Stimulated activated CD8-positive, alpha-beta memory T cell treated with anti-CD3 and anti-CD28 coated beads, Interleukin-7, amount 100 ng/mL, for 4 hours (primary cell): ENCODE results near the gene TREX2.
A peak's percentile ranks its signal among the peaks of the same experiment; 100 is the strongest.

Experiments
- DNase-seq, 2 donors: peaks; one replicate each; pipeline ENCODE4 v3.0.0-alpha.2; 2020; ENCODE audit warnings: low read depth in 2 of 2

Gene TREX2

GRCh38 chrX:153475751-153476281 is 30.0 kb upstream of the TREX2 start:
- no peak for DNase-seq

GRCh38 chrX:153475271-153475670 is 29.4 kb upstream of the TREX2 start:
- no peak for DNase-seq

DNA sequence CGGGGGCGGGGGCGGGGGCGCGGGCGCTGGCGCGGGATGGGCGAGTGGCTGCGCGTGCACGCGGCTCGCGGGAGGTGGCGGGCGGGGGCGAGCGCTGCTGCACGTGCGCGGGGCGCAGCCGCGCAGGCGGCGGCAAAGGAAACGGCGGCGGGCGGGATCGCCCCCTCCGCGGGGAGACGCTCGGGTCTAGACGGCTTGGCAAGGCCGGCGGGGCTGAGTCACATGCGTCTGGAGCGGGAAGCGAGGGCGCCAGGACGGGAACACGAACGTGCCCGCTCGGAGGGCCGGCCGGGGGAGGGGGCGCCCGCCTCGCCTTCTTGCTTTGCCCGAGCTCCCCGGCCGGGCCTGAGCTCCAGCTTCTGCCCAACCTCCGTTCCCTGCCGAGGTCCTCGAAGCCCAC is 28.9 kb upstream of the TREX2 start:
- DNase-seq: peak; percentile 18 to 54

- no peak for DNase-seq
These were observed 28.4 kb upstream of the TREX2 start for GRCh38 chrX:153474266-153474665.

- no peak for DNase-seq
These were observed 27.3 kb upstream of the TREX2 start for GRCh38 chrX:153473126-153473525.

DNA sequence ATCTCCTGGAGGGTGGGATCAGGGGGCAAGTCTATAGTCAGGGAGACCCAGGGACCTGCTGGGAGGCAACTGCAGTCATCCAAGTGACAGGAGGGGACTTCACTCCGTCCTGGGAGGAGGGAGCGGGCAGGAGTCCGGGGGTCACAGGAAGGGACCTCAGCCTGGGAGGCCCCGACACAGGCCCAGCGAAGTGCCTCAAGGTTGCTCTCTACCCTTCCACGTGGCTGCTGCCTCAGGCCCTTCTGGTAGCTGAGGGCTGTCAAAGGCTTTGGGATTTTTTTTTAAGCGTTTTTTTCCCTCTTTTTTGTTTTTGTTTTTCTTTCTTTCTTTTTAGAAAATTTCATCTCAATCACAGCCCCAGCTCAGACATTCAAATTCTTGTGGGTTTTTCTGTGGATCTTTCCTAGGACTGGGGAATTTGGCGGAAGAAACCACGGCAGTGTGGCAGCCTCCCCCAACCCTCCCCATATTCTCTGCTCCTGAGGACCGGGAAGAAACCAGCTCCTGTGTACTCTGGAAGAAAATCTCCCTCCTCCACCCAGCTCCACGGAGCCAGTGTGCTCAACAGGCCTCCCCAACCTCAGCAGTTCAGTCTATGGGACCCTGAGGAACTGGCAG is 25.9 kb upstream of the TREX2 start:
- DNase-seq: no peak

GRCh38 chrX:153470411-153471363 is 24.8 kb upstream of the TREX2 start, which contains the start of gene HAUS7:
HAUS7 (minus strand) TSS chrX:153470576; CDS start chrX:153470557, 19 bp downstream.
- DNase-seq: peak; percentile 75 to 81

DNA sequence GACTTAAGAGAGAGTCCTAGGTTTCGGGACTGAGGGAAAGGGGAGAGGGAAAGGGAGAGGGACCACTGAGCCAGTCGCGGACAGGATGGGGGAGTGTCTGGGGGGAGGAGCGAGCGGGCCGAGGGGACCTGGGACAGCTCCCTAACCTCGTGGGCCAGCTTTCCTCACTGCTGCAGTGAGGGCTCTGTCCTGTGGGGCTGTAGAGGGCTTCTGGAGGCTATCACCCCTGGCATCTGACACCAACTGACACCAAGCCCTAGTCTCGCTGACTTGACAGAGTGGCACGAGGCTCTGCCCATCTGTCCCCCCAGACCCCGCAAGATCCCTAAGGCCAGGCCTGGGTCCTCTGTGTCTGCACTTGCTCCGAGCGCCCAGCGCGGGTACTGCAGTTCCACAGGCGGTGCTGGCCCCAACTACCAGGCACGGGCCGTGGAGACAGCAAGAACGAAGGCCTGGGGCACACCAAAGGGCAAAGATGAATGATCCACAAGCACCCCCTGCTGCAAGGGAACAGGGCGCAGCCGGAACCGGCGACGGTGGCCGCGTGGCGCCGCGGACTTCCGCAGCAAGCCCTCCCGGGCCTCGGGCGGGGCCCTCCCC is 24.1 kb upstream of the TREX2 start:
- no peak for DNase-seq

GRCh38 chrX:153468008-153468580 is 22.2 kb upstream of the TREX2 start:
- no peak for DNase-seq

GRCh38 chrX:153465691-153466380 is 20.0 kb upstream of the TREX2 start:
- DNase-seq: no peak

GRCh38 chrX:153464116-153464515 is 18.3 kb upstream of the TREX2 start:
- DNase-seq: no peak

DNA sequence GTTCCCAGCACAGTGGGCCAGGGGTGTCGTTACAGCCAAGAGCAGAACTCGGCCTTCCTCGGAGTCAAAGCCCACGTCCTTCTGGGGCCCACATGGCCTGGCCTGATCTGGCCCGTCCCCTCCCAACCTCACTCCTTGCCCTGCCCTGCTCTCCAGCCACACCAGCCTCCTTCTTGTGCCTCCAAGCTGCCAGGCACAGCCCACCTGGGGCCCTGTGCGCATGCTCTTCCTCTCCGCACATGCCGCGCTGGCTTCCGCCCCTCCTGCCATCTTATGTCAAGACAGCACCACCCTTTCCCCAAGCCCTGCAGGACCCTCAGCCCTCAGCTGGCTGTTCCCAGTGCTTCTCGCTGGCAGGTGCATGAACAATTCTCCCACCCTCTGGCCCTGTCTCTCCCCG is 17.7 kb upstream of the TREX2 start:
- no peak for DNase-seq

DNA sequence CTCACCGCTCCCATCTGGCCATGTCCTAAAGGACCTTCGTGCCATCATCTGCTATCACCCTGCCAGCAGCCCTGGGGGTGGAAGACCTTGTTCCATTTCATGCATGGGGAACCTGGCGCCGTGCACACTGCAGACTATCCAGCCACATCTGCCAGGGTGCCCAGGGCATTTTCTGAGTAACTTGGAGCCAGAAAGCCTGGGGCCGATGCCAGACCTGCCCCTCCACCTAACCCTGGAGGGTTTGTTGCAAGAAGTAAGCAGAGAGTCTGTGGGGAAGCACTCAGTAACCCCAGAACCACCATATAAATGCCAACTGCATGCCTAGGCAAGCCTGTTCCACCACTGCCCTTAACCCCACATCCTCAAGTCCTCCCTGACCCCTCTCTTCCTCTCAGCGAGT is 17.2 kb upstream of the TREX2 start:
- DNase-seq: no peak

DNA sequence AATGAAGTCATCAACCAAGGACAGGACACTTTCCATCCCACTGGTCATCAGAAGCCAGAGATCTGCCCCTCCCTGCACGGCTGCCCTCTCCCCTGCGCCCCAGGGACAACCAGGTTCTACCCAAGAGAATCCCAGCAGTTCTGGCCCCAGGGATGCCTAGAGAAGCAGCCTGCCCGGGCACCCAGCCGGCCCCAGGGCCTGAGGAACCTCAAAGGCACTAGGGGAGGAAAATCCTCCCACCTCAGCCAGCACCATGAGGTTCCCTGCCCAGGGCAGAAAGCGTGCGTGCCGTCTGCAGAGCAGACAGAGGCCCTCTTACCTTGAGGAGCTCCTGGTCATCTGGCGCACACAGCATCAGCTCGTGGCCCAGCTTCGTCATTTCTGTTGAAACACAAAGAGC is 16.4 kb upstream of the TREX2 start:
- DNase-seq: no peak

DNA sequence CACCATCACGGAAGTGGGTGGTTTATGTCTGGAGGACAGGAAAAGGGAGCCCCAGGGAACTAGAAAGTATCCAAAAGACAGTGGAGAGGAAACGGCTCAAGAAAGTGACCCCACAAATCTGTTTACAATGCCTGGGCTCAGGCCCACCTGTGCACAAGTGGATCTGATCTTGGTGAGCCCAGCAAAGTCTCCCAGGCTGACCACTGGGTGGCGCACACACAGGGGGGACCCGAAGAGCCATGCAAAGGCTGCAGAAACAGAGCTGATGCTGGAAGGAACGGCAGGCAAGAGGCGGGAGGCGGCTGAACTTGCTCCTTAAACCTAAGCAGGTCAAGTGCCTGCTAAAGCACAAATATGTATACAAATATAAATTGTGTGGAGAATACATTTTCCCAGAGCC is 15.0 kb upstream of the TREX2 start:
- peak in 1 of 2 donors; percentile 4 for DNase-seq

- DNase-seq: no peak
These were observed 14.1 kb upstream of the TREX2 start for GRCh38 chrX:153459986-153460385.

GRCh38 chrX:153458476-153458875 is 12.6 kb upstream of the TREX2 start:
- no peak for DNase-seq

DNA sequence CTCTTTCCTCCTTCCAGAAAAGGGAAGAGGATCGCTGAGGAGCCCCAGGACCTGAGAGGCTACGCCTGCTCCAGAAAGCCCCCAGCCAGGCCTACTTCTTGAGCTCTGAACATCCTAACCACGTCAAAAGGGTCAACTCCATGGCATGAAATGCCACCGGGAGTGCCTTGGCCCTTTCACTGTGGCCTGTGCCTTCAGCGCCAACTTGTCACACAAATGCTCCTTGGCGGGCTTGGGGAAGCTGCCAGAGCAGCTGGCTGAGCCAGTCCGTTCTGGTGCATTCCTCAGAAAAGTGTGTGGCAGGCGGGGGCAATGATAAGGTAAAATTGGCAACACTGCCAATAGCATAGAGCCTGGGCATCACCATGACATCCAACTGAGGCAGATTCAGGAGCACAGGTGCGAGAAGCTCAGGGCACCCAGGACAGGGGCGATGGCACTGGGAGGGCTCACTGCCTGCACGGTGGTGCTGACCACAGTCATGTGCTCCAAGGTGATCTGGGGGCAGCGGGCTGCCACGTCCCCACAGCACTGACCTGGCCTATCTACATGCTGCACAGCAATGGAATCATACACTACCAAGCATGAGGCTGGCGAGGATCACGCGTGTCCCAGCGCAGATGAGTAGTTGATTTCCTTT is 12.1 kb upstream of the TREX2 start:
- DNase-seq: no peak

- no peak for DNase-seq
These were observed 11.4 kb upstream of the TREX2 start for GRCh38 chrX:153457136-153457825.

DNA sequence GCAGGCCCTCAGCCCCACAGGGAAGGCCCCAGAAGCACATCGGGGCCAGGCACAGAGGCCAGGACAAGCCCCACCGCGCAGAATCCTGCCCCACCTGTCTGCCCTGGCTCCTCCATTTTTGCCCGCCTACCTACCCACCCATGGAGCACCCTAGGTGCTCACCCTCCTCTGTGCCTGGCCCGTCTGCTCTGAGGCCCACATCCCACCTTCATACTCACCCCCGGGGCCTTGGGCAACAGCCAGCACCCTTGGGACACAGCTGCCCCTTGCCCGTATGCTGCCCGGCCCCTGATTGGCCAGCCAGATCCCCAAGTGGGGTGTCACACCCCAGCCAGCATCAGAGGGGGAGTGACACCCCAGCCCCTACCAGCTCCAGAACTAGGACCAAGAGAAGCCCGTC is 10.8 kb upstream of the TREX2 start:
- no peak for DNase-seq
